ENCODE measurements around the gene RBM4B. TPM values are rescaled to one million over a fixed set of nuclear protein-coding genes. Genes with fewer than 3 reads are reported as not detected.

The RBM4B gene
- total RNA-seq, 4 donors from 2014 or later = 7.8 to 13.9 (median 11.2) TPM

DNA sequence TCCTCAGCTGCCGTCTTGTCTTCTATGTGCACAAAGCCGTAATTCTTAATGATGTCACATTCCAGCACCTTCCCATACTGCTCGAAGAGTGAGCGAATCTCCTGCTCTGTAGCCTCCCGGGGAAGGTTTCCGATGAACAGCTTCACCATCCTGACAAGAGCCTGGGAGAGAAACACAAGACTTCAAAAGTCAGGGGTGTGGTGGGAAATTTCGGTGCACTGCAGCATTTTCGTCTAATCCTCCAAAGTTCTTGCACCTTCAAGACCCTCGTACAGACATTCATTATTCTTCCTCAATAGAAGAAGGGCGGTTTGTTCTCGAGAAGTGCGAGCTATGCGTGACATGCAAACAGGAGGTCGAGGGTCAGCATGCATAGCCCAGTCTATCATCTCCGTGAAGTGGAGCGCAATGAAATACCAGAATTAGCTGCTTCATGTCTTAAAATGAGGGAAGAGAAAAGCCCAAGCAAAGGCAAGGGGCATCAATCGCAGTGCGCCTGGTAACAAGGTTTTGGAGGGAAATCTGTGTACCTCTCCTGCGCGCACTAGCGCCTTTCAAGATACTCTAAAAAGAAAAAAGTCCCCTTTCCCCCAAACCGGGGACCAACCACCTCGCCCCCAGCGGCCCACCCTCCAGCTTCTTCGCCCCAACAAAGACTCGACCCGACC lies 622 bp downstream of the RBM4B start:
- TF ChIP-seq, protein P1, sequence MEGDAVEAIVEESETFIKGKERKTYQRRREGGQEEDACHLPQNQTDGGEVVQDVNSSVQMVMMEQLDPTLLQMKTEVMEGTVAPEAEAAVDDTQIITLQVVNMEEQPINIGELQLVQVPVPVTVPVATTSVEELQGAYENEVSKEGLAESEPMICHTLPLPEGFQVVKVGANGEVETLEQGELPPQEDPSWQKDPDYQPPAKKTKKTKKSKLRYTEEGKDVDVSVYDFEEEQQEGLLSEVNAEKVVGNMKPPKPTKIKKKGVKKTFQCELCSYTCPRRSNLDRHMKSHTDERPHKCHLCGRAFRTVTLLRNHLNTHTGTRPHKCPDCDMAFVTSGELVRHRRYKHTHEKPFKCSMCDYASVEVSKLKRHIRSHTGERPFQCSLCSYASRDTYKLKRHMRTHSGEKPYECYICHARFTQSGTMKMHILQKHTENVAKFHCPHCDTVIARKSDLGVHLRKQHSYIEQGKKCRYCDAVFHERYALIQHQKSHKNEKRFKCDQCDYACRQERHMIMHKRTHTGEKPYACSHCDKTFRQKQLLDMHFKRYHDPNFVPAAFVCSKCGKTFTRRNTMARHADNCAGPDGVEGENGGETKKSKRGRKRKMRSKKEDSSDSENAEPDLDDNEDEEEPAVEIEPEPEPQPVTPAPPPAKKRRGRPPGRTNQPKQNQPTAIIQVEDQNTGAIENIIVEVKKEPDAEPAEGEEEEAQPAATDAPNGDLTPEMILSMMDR (IDR thresholded peaks at IDR 0.05) = no peak
- no peak for ATAC-seq (ENCODE audit: low FRiP score)
- no peak for DNase-seq (ENCODE audit: low spot score)

DNA sequence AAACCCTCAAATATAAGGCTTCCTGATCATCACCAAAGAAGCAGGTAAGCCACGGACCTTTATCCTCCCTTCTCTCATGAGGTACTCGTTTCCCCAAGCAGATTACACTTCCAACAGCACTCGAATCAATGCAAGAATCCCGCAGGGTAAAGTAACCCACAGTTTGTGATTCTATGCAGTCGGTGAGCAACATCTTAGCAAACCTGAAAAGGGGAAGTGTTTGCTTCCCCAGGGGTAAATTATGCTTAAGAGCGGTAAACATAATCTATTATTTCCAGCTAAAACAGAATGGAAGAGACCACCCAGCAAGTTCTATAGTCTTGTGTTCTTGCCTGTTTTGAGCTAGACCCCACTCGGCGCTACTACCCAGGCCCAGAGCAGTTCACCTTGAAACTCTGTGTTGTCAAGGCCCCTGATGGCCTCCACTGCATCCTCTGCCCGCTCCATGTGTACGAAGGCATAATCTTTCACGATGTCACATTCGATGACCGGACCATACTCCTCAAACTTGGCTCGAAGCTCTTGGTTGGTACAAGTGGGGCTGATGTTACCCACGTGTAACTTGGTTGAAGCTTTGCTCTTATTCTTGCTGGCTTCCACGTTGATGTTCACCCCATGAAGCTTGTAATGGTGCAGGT lies 1.3 kb downstream of the RBM4B start:
- ATAC-seq (ENCODE audit: low FRiP score) (no peak), DNase-seq (ENCODE audit: low spot score) (no peak)
- TF ChIP-seq, protein P1 (IDR thresholded peaks at IDR 0.05) = no peak

DNA sequence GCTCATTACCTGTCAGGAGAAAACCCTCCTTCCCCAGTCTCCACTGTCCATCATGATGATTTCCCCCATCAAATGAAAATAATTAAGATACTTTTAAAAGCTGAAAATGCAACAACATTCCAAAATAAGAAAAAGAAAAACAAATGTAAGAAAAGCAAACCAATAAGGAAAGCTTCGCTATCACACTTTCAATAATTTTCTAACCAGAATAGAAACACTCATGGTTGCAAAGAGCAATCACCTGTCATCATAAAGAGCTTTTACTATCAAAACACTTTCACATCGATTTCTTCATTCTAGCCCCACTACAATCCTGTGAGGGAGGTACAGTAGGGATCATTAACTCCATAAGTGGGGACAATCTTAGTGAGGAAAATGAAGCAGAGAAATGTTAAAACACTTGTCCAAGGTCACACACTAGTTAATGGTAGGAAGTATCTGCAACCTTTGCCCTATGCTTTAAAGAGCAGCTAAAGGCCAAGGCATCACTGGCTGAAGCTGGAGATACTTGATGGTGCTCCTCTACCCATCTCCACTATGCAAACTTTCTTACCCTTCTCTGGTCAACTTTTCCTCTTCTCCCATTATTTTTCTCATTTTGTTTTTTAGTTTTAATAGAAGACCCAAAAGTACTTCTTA lies 2.6 kb downstream of the RBM4B start:
- ATAC-seq (ENCODE audit: low FRiP score) = no peak
- DNase-seq (ENCODE audit: low spot score) = no peak
- TF ChIP-seq, protein P1 (IDR thresholded peaks at IDR 0.05) = no peak

DNA sequence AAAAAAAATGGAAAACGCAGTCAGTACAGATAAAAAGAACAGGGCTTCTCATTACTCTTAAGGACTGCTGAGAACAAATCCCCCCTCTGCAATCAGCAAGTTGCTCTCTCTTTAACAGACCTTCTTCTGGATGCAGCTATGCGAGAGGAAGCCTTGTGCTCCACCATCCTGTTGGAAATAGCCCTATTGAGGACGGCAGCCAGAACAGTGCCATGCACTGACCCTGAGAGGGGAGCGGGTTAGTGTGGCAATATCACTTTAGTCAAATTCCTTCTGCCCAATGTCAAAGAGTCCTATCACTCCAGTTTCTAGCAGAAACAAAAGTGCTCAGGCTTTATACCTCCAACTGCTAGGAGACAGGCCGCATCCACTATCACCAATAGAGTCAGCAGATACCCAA lies 6.9 kb downstream of the RBM4B start:
- TF ChIP-seq, protein P1 (IDR thresholded peaks at IDR 0.05) = no peak
- DNase-seq (ENCODE audit: low spot score) (no peak), ATAC-seq (ENCODE audit: low FRiP score) (no peak)

DNA sequence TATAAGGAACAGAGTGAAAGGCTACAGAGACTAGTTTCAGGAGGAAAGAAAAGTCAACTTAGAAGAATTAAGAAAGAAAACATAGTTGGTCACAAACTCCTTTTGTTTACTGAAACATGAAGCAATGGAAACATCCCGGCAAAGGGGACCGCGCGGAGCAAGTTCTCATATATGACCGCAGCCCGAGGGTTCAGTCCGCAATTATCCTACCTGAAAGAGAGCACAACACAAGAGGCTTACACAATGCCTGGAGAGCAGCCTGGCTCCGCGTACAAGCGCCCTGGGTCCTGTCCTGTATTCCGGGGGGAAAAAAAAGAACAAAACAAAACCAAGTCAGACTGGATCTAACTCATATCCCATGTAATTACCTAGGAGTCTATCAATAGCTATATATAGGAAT lies 12.3 kb downstream of the RBM4B start:
- TF ChIP-seq, protein P1 (IDR thresholded peaks at IDR 0.05) = no peak

DNA sequence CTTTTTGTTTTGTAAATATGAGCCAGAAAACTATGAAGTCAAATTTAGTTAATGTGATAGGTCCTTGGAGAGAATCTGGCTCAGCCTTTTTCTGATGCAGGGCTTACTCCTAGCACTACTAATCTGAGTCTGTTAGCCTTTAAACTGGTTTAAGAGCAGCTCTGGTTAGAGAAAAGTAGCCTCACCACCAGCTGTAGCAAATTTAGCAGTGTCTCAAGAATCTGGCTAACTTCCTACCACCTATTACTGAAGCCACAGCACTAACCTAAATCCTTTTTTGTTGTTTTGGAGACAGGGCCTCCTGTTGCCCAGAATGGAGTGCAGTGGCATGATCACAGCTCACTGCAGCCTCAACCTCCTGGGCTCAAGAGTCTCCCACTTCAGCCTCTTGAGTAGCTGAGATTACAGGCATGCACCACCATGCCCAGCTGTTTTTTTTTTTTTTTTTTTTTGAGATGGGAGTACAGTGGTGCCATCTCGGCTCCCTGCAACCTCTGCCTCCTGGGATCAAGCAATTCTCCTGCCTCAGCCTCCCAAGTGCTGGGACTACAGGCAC lies 13.9 kb downstream of the RBM4B start:
- DNase-seq (ENCODE audit: low spot score) (no peak), ATAC-seq (ENCODE audit: low FRiP score) (no peak)
- TF ChIP-seq, protein P1 (IDR thresholded peaks at IDR 0.05) = no peak

More for the DNA sequence above, 12.3 kb downstream of the RBM4B start:
- ATAC-seq (ENCODE audit: low FRiP score) = no peak
- no peak for DNase-seq (ENCODE audit: low spot score)

Measured in omental fat pad (tissue), 4 donors.